ENCODE measurements around the gene MBNL1.
"Not testable (repeated sequence)": the region's sequence is repeated elsewhere in the genome, so short reads cannot be mapped to it uniquely, and the experiment has no call there.

The MBNL1 gene

DNA sequence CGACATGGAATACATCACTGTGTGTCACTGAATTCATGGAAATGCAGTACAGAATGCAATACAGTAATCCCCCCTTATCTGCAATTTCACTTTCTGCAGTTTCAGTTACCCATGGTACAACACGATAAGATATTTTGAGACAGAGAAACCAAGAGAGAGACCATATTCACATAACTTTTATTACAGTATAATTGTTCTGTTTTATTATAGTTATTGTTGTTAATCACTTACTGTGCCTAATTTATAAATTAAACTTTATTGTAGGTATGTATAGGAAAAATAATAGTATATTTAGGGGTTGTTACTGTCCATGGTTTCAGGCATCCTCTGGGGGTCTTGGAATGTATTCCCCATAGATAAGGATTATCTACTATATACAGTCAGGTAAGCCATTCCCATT lies 61.8 kb downstream of the MBNL1 start:
- DNase-seq (ENCODE audit: low read depth, low spot score): no peak
- no peak overlapping the region for H3K4me3 ChIP-seq (ENCODE audit: low read length)

- H3K4me3 ChIP-seq (ENCODE audit: low read length): no peak overlapping the region
- DNase-seq (ENCODE audit: low read depth, low spot score): no peak
Measured at GRCh38 chr3:152331018-152331541, 62.4 kb downstream of the MBNL1 start.

DNA sequence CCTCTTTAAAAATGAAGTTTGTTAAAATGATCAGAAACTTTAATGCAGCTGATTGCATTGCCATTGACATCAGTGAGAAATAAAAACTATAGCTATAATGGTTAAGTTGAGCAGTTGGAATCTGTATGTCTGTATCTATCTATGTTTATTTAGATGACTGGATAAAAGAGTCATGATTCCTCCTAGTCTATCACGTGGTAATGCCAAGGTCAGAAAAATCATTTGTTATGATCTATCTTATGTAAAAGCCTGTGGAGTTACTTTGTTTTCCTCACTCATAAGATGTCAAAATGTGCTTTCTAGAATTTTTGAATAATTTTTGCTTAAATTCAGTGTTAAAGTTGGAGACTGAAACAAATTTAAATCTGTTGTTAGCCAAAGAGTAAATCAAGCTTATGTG lies 63.3 kb downstream of the MBNL1 start:
- H3K4me3 ChIP-seq (ENCODE audit: low read length): no peak overlapping the region
- no peak for DNase-seq (ENCODE audit: low read depth, low spot score)

DNA sequence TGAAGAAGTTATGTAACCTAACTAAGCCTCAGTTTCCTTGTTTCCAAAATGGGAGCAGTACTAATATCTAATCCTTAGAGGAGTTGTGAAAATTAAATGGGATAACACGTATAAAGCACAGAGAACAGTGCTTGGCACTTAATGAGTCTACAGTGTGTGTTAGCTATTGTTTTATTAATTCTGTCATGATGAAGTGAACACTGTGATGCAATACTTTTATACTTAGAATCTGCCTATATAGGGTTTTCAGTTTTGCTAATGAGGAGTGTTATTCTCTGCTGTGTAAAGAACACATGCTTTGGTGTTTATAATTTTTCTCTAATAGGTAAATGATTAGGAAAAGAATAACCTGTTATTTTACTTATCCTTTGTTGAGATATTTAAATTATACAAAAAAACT lies 65.2 kb downstream of the MBNL1 start:
- no peak for DNase-seq (ENCODE audit: low read depth, low spot score)
- H3K4me3 ChIP-seq (ENCODE audit: low read length): no peak overlapping the region

DNA sequence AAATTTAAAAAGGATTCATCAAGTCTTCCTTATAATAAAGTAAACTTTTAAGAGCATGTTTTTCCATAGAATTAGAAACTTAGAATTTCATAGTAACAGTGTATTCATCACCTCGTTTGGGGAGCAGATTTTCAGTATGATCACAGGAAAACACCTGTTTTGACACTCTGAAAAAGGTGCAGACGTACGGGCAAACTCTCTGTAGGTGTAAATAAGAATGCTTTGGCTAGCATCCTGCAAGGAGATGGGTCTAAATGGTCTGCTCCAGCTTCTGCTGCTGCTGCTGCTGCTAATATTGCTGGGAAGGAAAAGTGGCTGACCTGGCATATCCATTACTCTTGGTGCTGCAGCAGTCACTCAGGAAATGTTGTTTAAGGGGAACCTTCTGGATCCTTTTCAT lies 66.0 kb downstream of the MBNL1 start:
- no peak for DNase-seq (ENCODE audit: low read depth, low spot score)
- no peak overlapping the region for H3K4me3 ChIP-seq (ENCODE audit: low read length)

DNA sequence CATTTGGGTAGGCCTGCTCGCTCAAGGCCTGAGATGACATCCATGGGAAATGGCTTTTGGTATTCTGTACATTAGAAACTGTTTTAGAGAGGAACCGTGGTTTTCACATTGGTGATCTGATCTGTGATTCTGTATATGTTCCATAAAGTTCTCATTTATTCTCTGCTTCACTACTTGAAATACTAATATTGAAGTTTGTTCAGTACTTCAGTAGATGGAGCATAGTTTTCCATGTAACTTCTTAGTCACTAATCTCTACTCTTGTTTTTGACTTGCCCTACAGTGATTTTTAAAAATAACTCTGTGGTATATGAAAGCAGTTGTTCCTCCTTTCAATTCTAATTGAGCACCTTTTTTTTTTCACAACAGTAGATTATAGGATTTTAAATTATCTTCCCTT lies 66.5 kb downstream of the MBNL1 start:
- no peak overlapping the region for H3K4me3 ChIP-seq (ENCODE audit: low read length)
- DNase-seq (ENCODE audit: low read depth, low spot score): no peak

DNA sequence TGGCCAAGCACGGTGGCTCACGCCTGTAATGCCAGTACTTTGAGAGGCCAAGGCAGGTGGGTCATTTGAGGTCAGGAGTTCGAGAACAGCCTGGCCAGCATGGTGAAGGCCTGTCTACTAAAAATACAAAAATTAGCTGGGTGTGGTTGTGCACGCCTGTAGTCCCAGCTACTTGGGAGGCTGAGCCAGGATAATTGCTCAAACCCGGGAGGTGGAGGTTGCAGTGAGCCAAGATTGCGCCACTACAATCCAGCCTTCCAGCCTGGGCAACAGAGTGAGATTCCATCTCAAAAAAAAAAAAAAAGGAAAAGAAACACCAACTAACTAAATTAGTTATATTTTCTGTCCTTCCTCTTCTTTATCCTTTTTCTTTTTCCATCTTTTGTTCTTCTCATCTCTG lies 68.6 kb downstream of the MBNL1 start:
- H3K4me3 ChIP-seq (ENCODE audit: low read length); DNase-seq (ENCODE audit: low read depth, low spot score): not testable (repeated sequence)

GRCh38 chr3:152338159-152338720 lies 69.5 kb downstream of the MBNL1 start:
- no peak for DNase-seq (ENCODE audit: low read depth, low spot score)
- H3K4me3 ChIP-seq (ENCODE audit: low read length): no peak overlapping the region

GRCh38 chr3:152339881-152340505 lies 71.3 kb downstream of the MBNL1 start:
- no peak overlapping the region for H3K4me3 ChIP-seq (ENCODE audit: low read length)
- DNase-seq (ENCODE audit: low read depth, low spot score): no peak

- H3K4me3 ChIP-seq (ENCODE audit: low read length): no peak overlapping the region
- no peak for DNase-seq (ENCODE audit: low read depth, low spot score)
Measured at GRCh38 chr3:152345233-152345632, 76.5 kb downstream of the MBNL1 start.

- no peak overlapping the region for H3K4me3 ChIP-seq (ENCODE audit: low read length)
- no peak for DNase-seq (ENCODE audit: low read depth, low spot score)
Measured at GRCh38 chr3:152346058-152346457, 77.3 kb downstream of the MBNL1 start.

- DNase-seq (ENCODE audit: low read depth, low spot score): no peak
- H3K4me3 ChIP-seq (ENCODE audit: low read length): no peak overlapping the region
Measured at GRCh38 chr3:152346740-152347139, 78.0 kb downstream of the MBNL1 start.

DNA sequence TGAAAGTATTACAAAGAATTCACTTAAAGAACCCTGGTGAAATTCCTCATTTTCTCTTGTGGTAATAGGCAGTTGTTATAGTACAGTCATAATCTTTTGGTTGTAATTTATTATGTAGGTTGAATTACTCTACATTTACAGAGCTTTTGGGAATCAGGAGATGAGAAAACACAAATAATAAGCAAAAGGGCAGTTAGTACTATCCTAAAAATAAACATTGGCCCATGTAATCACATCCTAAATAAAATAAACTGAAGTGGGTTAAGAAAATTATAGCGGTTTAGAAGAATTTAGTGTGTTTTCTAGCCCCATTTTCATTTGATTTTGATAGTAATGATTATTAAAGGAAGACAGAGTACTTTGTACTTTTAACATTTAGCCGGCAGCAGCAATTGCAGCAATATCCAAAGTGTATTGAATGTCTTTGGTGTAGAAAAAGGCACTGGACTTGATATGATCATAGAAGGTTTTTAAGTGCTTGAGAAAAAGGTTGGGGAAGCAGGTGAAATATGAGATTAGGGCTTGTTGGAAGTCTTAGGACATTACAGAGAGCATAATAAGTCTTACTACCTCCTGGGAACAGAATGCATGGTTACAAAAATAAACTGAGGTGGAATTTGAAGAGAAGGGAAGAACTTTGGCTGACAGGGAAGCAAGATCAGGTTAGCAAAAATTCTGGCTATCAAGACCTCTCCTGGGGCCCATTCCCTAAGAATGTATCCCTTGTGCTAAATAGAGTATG lies 79.9 kb downstream of the MBNL1 start:
- DNase-seq (ENCODE audit: low read depth, low spot score): no peak
- no peak overlapping the region for H3K4me3 ChIP-seq (ENCODE audit: low read length)

- DNase-seq (ENCODE audit: low read depth, low spot score): no peak
- no peak overlapping the region for H3K4me3 ChIP-seq (ENCODE audit: low read length)
Measured at GRCh38 chr3:152349392-152349791, 80.7 kb downstream of the MBNL1 start.

GRCh38 chr3:152350139-152350538 lies 81.4 kb downstream of the MBNL1 start:
- H3K4me3 ChIP-seq (ENCODE audit: low read length): no peak overlapping the region
- DNase-seq (ENCODE audit: low read depth, low spot score): no peak

GRCh38 chr3:152350776-152351175 lies 82.0 kb downstream of the MBNL1 start:
- no peak overlapping the region for H3K4me3 ChIP-seq (ENCODE audit: low read length)
- DNase-seq (ENCODE audit: low read depth, low spot score): no peak

GRCh38 chr3:152352554-152352953 lies 83.8 kb downstream of the MBNL1 start:
- DNase-seq (ENCODE audit: low read depth, low spot score): no peak
- no peak overlapping the region for H3K4me3 ChIP-seq (ENCODE audit: low read length)

GRCh38 chr3:152353578-152353977 lies 84.8 kb downstream of the MBNL1 start:
- no peak for DNase-seq (ENCODE audit: low read depth, low spot score)
- H3K4me3 ChIP-seq (ENCODE audit: low read length): no peak overlapping the region

GRCh38 chr3:152355744-152356665 lies 87.3 kb downstream of the MBNL1 start:
- H3K4me3 ChIP-seq (ENCODE audit: low read length): no peak overlapping the region
- DNase-seq (ENCODE audit: low read depth, low spot score): no peak
